OCI-LY3 (cell line): ENCODE data around the gene MED12L.

Experiments
- CTCF ChIP-seq: fragments of 200-600, 300-600 bp; sonication (generic); IDR thresholded peaks from 2 replicates; pipeline ENCODE4 v1.5.1; 2014; ENCODE audit warnings: antibody characterized with exemption, low read length, low read depth
- EZH2phosphoT487 ChIP-seq: fragments of 200-600 bp; shearing (Covaris generic); IDR thresholded peaks from 2 replicates; pipeline ENCODE4 v1.6.1; 2018; ENCODE audit warnings: antibody characterized with exemption, mixed run types, low read depth

- TF ChIP-seq CTCF (no peak), EZH2phosphoT487 (no peak)
Measured at GRCh38 chr3:151219056-151219455, 133.6 kb downstream of the MED12L start.
